Peyer's patch (tissue), 4 donors: ENCODE measurements around the gene SPP2.

Source experiments
- POLR2A ChIP-seq, 2 donors: fragments of 450-650 bp; IDR thresholded peaks; one replicate each; pipeline ENCODE4 v1.5.1; 2017; ENCODE audit warnings: antibody characterized with exemption in 2 of 2, mild to moderate bottlenecking in 2 of 2, moderate library complexity in 2 of 2
- TF ChIP-seq, protein P1 (sequence below), 6 experiments: fragments of 450-650 bp in 4 of 6; fragments of 200-600 bp in 2 of 6; sonication (generic) in 1 of 6; IDR thresholded peaks; one replicate each; pipeline ENCODE4 v1.5.1; 2017 to 2019; ENCODE audit warnings: antibody characterized with exemption in 6 of 6, mild to moderate bottlenecking in 3 of 6, moderate library complexity in 1 of 6

DNA sequence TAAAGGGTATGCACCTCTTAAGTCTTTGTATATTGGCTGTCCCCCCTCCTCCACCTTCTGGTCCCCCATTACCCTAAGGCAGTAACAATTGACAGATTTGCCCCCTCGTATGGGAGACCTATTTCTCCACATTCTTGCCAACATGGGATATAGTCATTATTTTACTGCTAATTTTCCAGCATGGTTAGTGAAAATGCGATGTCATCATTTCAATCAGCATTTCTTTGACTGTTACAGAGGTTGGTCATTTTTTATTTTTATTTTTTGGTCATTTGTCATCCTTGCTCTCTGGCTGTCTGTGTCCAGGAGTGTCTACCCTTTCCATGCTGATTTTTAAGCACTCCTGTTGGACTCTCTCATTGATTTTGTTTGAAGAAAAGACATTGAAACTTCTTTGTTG is 45.4 kb upstream of the SPP2 start:
- no peak for TF ChIP-seq POLR2A (IDR thresholded peaks at IDR 0.05)
- TF ChIP-seq, protein P1, sequence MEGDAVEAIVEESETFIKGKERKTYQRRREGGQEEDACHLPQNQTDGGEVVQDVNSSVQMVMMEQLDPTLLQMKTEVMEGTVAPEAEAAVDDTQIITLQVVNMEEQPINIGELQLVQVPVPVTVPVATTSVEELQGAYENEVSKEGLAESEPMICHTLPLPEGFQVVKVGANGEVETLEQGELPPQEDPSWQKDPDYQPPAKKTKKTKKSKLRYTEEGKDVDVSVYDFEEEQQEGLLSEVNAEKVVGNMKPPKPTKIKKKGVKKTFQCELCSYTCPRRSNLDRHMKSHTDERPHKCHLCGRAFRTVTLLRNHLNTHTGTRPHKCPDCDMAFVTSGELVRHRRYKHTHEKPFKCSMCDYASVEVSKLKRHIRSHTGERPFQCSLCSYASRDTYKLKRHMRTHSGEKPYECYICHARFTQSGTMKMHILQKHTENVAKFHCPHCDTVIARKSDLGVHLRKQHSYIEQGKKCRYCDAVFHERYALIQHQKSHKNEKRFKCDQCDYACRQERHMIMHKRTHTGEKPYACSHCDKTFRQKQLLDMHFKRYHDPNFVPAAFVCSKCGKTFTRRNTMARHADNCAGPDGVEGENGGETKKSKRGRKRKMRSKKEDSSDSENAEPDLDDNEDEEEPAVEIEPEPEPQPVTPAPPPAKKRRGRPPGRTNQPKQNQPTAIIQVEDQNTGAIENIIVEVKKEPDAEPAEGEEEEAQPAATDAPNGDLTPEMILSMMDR (IDR thresholded peaks at IDR 0.05), result no peak
